Esophagus muscularis mucosa (tissue), 3 donors: Measurements from ENCODE around the gene FOXO3.

ENCODE experiments used
- POLR2A ChIP-seq: fragments of 450-650 bp; IDR thresholded peaks from one replicate; pipeline ENCODE4 v1.6.1; 2017; ENCODE audit warnings: antibody characterized with exemption, moderate library complexity, mild to moderate bottlenecking, low read depth
- TF ChIP-seq, protein P1 (sequence below), 3 experiments: fragments of 200-600 bp in 2 of 3; fragments of 450-650 bp in 1 of 3; sonication (generic) in 2 of 3; IDR thresholded peaks; one replicate each; pipeline ENCODE4 v1.5.1; 2017 to 2019; ENCODE audit warnings: antibody characterized with exemption in 3 of 3, mild to moderate bottlenecking in 2 of 3, moderate library complexity in 1 of 3

DNA sequence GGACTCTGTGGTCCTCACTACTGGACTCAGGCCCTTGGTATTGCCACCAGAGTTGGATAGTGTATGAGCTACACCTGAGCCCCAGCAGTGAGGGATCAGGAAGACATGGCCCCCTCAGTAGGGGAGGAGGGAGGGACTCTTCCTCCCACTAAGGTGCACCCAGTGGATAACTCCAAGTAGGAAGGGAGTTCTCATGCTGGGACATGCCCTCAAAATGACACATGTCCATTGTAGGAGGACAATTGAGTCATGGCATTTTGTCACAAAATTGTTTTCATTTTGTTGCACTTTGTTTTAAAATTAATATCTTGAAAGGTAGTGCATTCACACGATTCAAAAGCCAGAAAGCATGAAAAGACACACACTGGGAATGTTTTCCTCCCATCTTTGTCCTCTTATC, 127.2 kb downstream of the FOXO3 start:
- TF ChIP-seq, protein P1, sequence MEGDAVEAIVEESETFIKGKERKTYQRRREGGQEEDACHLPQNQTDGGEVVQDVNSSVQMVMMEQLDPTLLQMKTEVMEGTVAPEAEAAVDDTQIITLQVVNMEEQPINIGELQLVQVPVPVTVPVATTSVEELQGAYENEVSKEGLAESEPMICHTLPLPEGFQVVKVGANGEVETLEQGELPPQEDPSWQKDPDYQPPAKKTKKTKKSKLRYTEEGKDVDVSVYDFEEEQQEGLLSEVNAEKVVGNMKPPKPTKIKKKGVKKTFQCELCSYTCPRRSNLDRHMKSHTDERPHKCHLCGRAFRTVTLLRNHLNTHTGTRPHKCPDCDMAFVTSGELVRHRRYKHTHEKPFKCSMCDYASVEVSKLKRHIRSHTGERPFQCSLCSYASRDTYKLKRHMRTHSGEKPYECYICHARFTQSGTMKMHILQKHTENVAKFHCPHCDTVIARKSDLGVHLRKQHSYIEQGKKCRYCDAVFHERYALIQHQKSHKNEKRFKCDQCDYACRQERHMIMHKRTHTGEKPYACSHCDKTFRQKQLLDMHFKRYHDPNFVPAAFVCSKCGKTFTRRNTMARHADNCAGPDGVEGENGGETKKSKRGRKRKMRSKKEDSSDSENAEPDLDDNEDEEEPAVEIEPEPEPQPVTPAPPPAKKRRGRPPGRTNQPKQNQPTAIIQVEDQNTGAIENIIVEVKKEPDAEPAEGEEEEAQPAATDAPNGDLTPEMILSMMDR (IDR thresholded peaks at IDR 0.05) = no peak
- no peak for TF ChIP-seq POLR2A
